Measurements from ENCODE around the gene PRR23A.

PRR23A gene

DNA sequence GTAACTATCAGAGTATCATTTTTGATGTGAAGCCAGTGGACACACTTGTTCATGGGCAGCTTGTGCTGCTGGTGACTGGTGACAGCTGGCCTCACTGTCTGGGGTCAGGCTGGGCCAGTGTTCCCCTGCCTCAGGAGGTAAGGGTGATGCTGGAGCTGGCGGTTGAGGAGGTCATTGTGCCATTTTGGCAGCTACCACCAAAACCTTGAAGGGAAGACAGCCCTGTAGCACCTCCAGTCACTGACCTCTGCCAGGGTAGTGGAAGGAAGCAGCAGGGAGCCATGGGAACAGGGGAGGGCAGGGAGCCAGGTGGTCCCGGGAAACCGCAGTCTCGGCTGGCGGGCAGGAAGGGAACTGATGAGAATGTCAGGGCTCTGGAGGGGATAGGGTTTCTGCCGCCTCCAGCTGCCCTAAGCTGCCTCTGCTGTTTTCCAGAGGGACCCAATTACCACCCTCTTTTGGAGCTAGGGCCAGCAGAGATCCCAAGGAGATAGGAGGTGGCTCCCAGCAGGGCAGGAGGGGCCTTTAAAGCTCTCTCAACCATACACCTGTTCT, 34.2 kb downstream of the PRR23A start:
- no peak for DNase-seq

- no peak for DNase-seq
Measured at GRCh38 chr3:138964923-138965322, 41.1 kb downstream of the PRR23A start.

- no peak for DNase-seq
Measured at GRCh38 chr3:138964264-138964663, 41.8 kb downstream of the PRR23A start.

DNA sequence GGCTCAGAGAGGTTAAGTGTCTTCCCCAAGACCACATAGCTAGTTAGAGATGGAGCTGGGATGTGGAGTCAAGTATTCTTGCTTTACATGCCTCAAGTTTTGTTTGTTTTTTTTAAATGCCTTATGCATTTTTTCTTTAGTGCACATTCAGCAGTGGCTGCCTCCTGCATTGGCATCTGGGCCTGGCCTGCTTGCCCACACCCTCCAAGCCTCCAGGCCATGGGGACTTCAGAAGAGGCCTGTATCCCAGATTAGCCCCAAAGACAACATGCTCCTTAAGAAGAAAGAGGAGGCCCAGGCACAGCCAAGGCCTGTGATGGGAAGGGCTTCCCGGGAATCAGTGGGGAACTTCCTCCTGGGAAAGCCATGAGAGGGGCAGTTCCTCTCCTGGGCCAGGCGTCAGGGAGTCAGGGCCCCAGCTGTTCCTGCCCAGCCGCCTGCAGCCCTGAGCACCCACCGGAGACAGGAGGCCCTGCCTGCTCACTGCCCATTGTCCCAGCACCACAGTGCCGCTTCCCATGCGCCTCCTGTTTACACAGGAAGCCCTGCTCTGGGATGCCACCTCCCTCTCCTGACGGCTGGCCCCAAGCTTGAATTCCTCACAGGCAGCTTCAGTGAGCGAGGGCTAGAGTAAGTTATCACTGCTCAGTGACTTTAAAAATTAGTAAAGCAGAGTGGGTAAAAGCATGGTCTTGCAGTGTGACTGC, 43.1 kb downstream of the PRR23A start:
- no peak for DNase-seq

- DNase-seq = peak; percentile 65
Measured at GRCh38 chr3:138960417-138960852, 45.6 kb downstream of the PRR23A start.
